Measurements from ENCODE around the gene ZFTA.
"Not testable (repeated sequence)": the region's sequence is repeated elsewhere in the genome, so short reads cannot be mapped to it uniquely, and the experiment has no call there.

Gene ZFTA

GRCh38 chr11:63779039-63779438, 10.5 kb upstream of the ZFTA start:
- no peak for DNase-seq (ENCODE audit: low read depth)
- in situ Hi-C loops (cut with HindIII; ENCODE audit: low sequenced_read_pairs) = no loop called here

GRCh38 chr11:63775191-63775590, 6.6 kb upstream of the ZFTA start:
- TF ChIP-seq CTCF (IDR thresholded peaks at IDR 0.05; ENCODE audit: low read depth, low read length, missing control alignments) = no peak
- in situ Hi-C loops (cut with HindIII; ENCODE audit: low sequenced_read_pairs) = no loop called here
- no peak for DNase-seq (ENCODE audit: low read depth)
- no peak overlapping the region for H3K4me3 ChIP-seq (ENCODE audit: low read depth, low read length)

More at GRCh38 chr11:63779039-63779438, 10.5 kb upstream of the ZFTA start:
- no peak overlapping the region for H3K4me3 ChIP-seq (ENCODE audit: low read depth, low read length)
- TF ChIP-seq CTCF (IDR thresholded peaks at IDR 0.05; ENCODE audit: low read depth, low read length, missing control alignments) = no peak

- H3K4me3 ChIP-seq (ENCODE audit: low read depth, low read length); in situ Hi-C loops (cut with HindIII; ENCODE audit: low sequenced_read_pairs); DNase-seq (ENCODE audit: low read depth): not testable (repeated sequence)
These were observed 3.3 kb upstream of the ZFTA start for GRCh38 chr11:63771741-63772318.

- no peak for TF ChIP-seq CTCF (IDR thresholded peaks at IDR 0.05; ENCODE audit: low read depth, low read length, missing control alignments)
- DNase-seq (ENCODE audit: low read depth) = no peak
- H3K4me3 ChIP-seq (ENCODE audit: low read depth, low read length) = no peak overlapping the region
- in situ Hi-C loops (cut with HindIII; ENCODE audit: low sequenced_read_pairs) = no loop called here
These were observed 2.2 kb upstream of the ZFTA start for GRCh38 chr11:63770763-63771162.

- no peak for TF ChIP-seq CTCF (IDR thresholded peaks at IDR 0.05; ENCODE audit: low read depth, low read length, missing control alignments)
- DNase-seq (ENCODE audit: low read depth) = no peak
- in situ Hi-C loops (cut with HindIII; ENCODE audit: low sequenced_read_pairs) = no loop called here
- peak overlapping the region; percentile 96 for H3K4me3 ChIP-seq (ENCODE audit: low read depth, low read length)
These were observed 1.3 kb upstream of the ZFTA start for GRCh38 chr11:63769714-63770455.

GRCh38 chr11:63769042-63769713, 603 bp upstream of the ZFTA start:
- peak overlapping the region; percentile 96 for H3K4me3 ChIP-seq (ENCODE audit: low read depth, low read length)
- no peak for DNase-seq (ENCODE audit: low read depth)
- in situ Hi-C loops (cut with HindIII; ENCODE audit: low sequenced_read_pairs) = no loop called here
- TF ChIP-seq CTCF (IDR thresholded peaks at IDR 0.05; ENCODE audit: low read depth, low read length, missing control alignments) = no peak

All from astrocyte of the cerebellum (primary cell).